Keratinocyte (primary cell): Measurements from ENCODE around the gene PRR36. TPM values are rescaled to one million over a fixed set of nuclear protein-coding genes. Genes with fewer than 3 reads are reported as not detected.

Source experiments
- DNase-seq: peaks from one replicate; pipeline ENCODE4 v3.0.0-alpha.2; 2011; ENCODE audit warnings: low read depth, missing footprints, low spot score
- FAIRE-seq: peaks from 2 replicates; lab custom pipeline; 2011; peaks lifted over from hg19 to GRCh38; lab: Jason Lieb, UNC
- H2AFZ ChIP-seq: 2 replicates; pipeline ENCODE4 v1.6.0; 2012; ENCODE audit warnings: low read length, control low read depth, inconsistent platforms; ENCODE audit not compliant: control insufficient read depth
- H3K27ac ChIP-seq: 2 replicates; pipeline ENCODE4 v1.5.1; 2011; ENCODE audit warnings: low read length; ENCODE audit not compliant: control insufficient read depth, insufficient read depth
- H3K27me3 ChIP-seq: 3 replicates; pipeline ENCODE4 v1.6.0; 2011; ENCODE audit warnings: low read length; ENCODE audit not compliant: control insufficient read depth, insufficient read depth; ENCODE audit errors: extremely low read depth
- H3K36me3 ChIP-seq, 2 experiments: 2 replicates in 1 of 2; 3 replicates in 1 of 2; pipeline ENCODE4 v1.5.1; 2011; ENCODE audit warnings: low read length in 2 of 2, mild to moderate bottlenecking in 1 of 2; ENCODE audit not compliant: control insufficient read depth in 2 of 2, insufficient read depth in 2 of 2; ENCODE audit errors: extremely low read depth in 1 of 2
- H3K4me1 ChIP-seq: 3 replicates; pipeline ENCODE4 v1.5.1; 2011; ENCODE audit warnings: low read length; ENCODE audit not compliant: control insufficient read depth, insufficient read depth; ENCODE audit errors: extremely low read depth
- H3K4me2 ChIP-seq: 3 replicates; pipeline ENCODE4 v1.6.0; 2011; ENCODE audit warnings: low read depth, low read length; ENCODE audit not compliant: control insufficient read depth, insufficient read depth; ENCODE audit errors: extremely low read depth
- H3K4me3 ChIP-seq, 3 experiments: fragments of 200-600 bp in 1 of 3; sonication (generic) in 1 of 3; 2 replicates in 2 of 3; 3 replicates in 1 of 3; pipeline ENCODE4 v1.5.1; 2011 to 2016; ENCODE audit warnings: low read length in 3 of 3, mild to moderate bottlenecking in 3 of 3, control low read depth in 2 of 3, inconsistent platforms in 1 of 3, low read depth in 1 of 3, mixed read lengths in 1 of 3, mixed run types in 1 of 3, moderate library complexity in 1 of 3; ENCODE audit not compliant: control insufficient read depth in 2 of 3, insufficient read depth in 2 of 3; ENCODE audit errors: extremely low read depth in 1 of 3
- H3K79me2 ChIP-seq: 2 replicates; pipeline ENCODE4 v1.6.0; 2012; ENCODE audit warnings: low read length; ENCODE audit not compliant: control insufficient read depth, insufficient read depth
- H3K9ac ChIP-seq: 3 replicates; pipeline ENCODE4 v1.6.0; 2011; ENCODE audit warnings: low read length; ENCODE audit not compliant: control insufficient read depth, insufficient read depth; ENCODE audit errors: extremely low read depth
- H3K9me1 ChIP-seq: 3 replicates; pipeline ENCODE4 v1.6.0; 2011; ENCODE audit warnings: low read length; ENCODE audit not compliant: control insufficient read depth, insufficient read depth; ENCODE audit errors: extremely low read depth
- H3K9me3 ChIP-seq: 2 replicates; pipeline ENCODE4 v1.5.1; 2012; ENCODE audit warnings: low read depth, low read length; ENCODE audit not compliant: control insufficient read depth
- H4K20me1 ChIP-seq: 3 replicates; pipeline ENCODE4 v1.6.0; 2011; ENCODE audit warnings: low read length; ENCODE audit not compliant: control insufficient read depth, insufficient read depth; ENCODE audit errors: extremely low read depth
- EZH2 ChIP-seq: IDR thresholded peaks from one replicate; pipeline ENCODE4 v1.6.1; 2012; ENCODE audit warnings: inconsistent platforms, mild to moderate bottlenecking, low read length, moderate library complexity
- dilution Hi-C: fragments of 300-500 bp; cut with MboI; formaldehyde crosslinking; loops from one replicate; pipeline ENCODE4 v1.7.0; 2020; ENCODE audit warnings: low sequenced_read_pairs; ENCODE audit not compliant: extremely low pct_ligation_motif_present
- polyA plus RNA-seq, 5 experiments: library from polyadenylated mRNA; depleted of rRNA in 3 of 5; stranded (reverse) in 3 of 5; stranded (forward) in 1 of 5; unstranded in 1 of 5; fragments of >200 nt; gene quantifications; 1 replicate in 1 of 5; 2 replicates in 3 of 5; 3 replicates in 1 of 5; pipeline versions ENCODE4 v1.2.1 to v1.2.3, GENCODE V29; 2011 to 2012; ENCODE audit warnings: missing spikeins in 2 of 5, low read depth in 1 of 5, low replicate concordance in 1 of 5
- TF ChIP-seq, protein P1 (sequence below), 3 experiments: IDR thresholded peaks in 1 of 3; conservative IDR thresholded peaks in 1 of 3; optimal IDR thresholded peaks in 1 of 3; 2 replicates in 2 of 3; 3 replicates in 1 of 3; pipeline versions ENCODE3 to v1.5.1; 2011; ENCODE audit warnings: low read length in 3 of 3, mild to moderate bottlenecking in 3 of 3, moderate library complexity in 2 of 3, control low read depth in 1 of 3, inconsistent platforms in 1 of 3; ENCODE audit not compliant: insufficient read depth in 2 of 3; ENCODE audit errors: extremely low read depth in 1 of 3

The PRR36 gene
- polyA plus RNA-seq, 1 donor (not counting 4 experiments of a cell fraction or from before 2014, with no cell fraction given), result not detected

DNA sequence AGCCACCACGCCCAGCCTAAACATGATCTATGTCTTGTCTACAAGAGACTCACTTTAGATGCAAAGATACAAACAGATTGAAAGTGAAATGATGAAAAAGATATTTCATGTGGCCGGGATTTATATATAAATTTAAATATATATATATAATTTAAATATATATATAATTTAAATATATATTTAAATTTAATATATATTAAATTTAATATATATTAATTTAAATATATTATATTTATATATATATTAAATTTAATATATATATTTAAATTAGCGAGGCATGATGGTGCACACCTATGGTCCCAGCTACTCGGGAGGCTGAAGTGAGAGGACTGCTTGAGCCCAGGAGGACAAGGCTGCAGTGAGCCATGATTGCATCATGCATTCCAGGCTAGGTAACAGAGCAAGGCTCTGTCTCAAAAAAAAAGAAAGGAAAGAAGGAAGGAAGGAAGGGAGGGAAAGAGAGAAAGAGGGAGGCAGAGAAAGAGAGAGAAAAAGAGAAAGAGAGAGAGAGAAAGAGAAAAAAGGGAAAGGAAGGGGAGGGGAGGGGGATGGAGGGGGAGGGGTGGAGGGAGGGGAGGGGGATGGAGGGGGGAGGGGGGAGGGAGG, 51.2 kb downstream of the PRR36 start:
- no peak overlapping the region for H3K9ac ChIP-seq
- H3K4me2 ChIP-seq, result no peak overlapping the region
- no peak overlapping the region for H3K27ac ChIP-seq
- no peak overlapping the region for H2AFZ ChIP-seq
- no peaks in the 10 kb centered on the region for H3K36me3 ChIP-seq
- no peaks in the 10 kb centered on the region for H3K4me1 ChIP-seq
- FAIRE-seq (no peak), DNase-seq (no peak)
- H3K79me2 ChIP-seq, result no peaks in the 10 kb centered on the region
- H3K27me3 ChIP-seq, result no peaks in the 10 kb centered on the region
- no peaks in the 10 kb centered on the region for H3K9me1 ChIP-seq
- no peak overlapping the region for H3K4me3 ChIP-seq
- H4K20me1 ChIP-seq, result no peaks in the 10 kb centered on the region
- TF ChIP-seq, protein P1, sequence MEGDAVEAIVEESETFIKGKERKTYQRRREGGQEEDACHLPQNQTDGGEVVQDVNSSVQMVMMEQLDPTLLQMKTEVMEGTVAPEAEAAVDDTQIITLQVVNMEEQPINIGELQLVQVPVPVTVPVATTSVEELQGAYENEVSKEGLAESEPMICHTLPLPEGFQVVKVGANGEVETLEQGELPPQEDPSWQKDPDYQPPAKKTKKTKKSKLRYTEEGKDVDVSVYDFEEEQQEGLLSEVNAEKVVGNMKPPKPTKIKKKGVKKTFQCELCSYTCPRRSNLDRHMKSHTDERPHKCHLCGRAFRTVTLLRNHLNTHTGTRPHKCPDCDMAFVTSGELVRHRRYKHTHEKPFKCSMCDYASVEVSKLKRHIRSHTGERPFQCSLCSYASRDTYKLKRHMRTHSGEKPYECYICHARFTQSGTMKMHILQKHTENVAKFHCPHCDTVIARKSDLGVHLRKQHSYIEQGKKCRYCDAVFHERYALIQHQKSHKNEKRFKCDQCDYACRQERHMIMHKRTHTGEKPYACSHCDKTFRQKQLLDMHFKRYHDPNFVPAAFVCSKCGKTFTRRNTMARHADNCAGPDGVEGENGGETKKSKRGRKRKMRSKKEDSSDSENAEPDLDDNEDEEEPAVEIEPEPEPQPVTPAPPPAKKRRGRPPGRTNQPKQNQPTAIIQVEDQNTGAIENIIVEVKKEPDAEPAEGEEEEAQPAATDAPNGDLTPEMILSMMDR (optimal IDR thresholded peaks at IDR 0.05 in 1 of 3, IDR thresholded peaks at IDR 0.05 in 1 of 3, conservative IDR thresholded peaks at IDR 0.05 in 1 of 3; ENCODE audit: extremely low read depth in 1 of 3, insufficient read depth in 2 of 3, low read length in 3 of 3), result no peak
- no peak for TF ChIP-seq EZH2
- H3K9me3 ChIP-seq, result no peaks in the 10 kb centered on the region
- dilution Hi-C loops, result no loop called here

DNA sequence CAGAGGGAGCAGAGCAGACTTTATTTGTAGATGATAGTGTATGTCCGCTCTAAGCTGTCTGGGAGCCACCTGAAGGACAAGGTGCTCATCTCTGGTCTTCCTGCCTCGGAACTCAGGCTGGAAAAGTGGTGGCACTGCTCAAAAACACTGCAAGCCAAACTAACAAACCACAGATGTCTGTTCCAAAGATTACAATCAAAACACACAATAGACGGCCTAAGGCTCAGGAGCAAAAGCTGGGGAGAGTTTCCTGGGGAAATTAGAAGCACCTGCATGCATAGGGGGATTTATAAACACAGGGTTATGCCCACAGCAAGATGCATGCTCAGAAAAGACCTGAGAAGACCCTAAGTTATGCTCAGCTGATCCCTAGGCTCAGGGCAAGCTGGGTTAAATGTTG, 53.6 kb downstream of the PRR36 start:
- Histone ChIP-seq H3K79me2 (no peaks in the 10 kb centered on the region), H3K36me3 (no peaks in the 10 kb centered on the region), H3K9ac (no peak overlapping the region), H4K20me1 (no peaks in the 10 kb centered on the region), H3K9me3 (peaks cover 2% of the 10 kb centered on the region), H2AFZ (no peak overlapping the region), H3K4me1 (peaks cover under 1% of the 10 kb centered on the region), H3K27me3 (no peaks in the 10 kb centered on the region), H3K9me1 (no peaks in the 10 kb centered on the region), H3K4me3 (no peak overlapping the region), H3K4me2 (no peak overlapping the region), H3K27ac (no peak overlapping the region)
- FAIRE-seq, result no peak
- DNase-seq, result no peak
- dilution Hi-C loops, result no loop called here
- no peak for TF ChIP-seq EZH2
- TF ChIP-seq, protein P1 (optimal IDR thresholded peaks at IDR 0.05 in 1 of 3, IDR thresholded peaks at IDR 0.05 in 1 of 3, conservative IDR thresholded peaks at IDR 0.05 in 1 of 3; ENCODE audit: extremely low read depth in 1 of 3, insufficient read depth in 2 of 3, low read length in 3 of 3), result no peak
